ENCODE measurements around the gene ZNF428.

DNA sequence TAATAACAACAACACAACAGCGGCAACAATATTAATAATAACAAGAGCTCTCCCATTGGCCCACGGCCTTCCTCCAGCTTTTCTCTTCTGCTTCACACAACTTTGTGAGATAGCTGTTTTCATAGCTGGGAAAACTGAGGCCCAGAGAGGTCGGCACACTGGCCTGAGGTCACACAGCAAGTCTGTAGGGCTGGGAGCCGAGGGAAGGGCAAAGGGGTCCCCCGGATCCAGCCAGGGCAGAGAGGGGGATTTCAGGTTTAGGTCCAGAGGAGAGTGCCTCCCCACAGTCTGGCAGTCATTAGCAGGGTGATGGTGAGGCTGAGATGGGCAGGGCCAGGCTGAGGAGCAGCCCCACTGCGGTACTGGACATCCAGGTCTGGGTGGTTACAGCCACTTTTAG lies 29.2 kb upstream of the ZNF428 start:
- TF ChIP-seq, protein P1, sequence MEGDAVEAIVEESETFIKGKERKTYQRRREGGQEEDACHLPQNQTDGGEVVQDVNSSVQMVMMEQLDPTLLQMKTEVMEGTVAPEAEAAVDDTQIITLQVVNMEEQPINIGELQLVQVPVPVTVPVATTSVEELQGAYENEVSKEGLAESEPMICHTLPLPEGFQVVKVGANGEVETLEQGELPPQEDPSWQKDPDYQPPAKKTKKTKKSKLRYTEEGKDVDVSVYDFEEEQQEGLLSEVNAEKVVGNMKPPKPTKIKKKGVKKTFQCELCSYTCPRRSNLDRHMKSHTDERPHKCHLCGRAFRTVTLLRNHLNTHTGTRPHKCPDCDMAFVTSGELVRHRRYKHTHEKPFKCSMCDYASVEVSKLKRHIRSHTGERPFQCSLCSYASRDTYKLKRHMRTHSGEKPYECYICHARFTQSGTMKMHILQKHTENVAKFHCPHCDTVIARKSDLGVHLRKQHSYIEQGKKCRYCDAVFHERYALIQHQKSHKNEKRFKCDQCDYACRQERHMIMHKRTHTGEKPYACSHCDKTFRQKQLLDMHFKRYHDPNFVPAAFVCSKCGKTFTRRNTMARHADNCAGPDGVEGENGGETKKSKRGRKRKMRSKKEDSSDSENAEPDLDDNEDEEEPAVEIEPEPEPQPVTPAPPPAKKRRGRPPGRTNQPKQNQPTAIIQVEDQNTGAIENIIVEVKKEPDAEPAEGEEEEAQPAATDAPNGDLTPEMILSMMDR (IDR thresholded peaks at IDR 0.05) = no peak
- TF ChIP-seq EZH2 (IDR thresholded peaks at IDR 0.05) = no peak

All from neural progenitor cell (in vitro differentiated cells).